Measurements from ENCODE around the gene ENO4. TPM values are rescaled to one million over a fixed set of nuclear protein-coding genes. Genes with fewer than 3 reads are reported as not detected.

ENO4 gene
- total and polyA plus RNA-seq, 9 of the 15 experiments (the other 6 are each of a cell fraction or from before 2014, with no cell fraction given), result 0.07 TPM; not detected in 8

- TF ChIP-seq ZFP1 (CRISPR knock-in tag; IDR thresholded peaks at IDR 0.05) (no peak), MAFF (IDR thresholded peaks at IDR 0.05; ENCODE audit: low read length) (no peak)
These were observed 31.4 kb upstream of the ENO4 start (continued) for GRCh38 chr10:116817780-116818343.

GRCh38 chr10:116819999-116820677 lies 29.2 kb upstream of the ENO4 start:
- Histone ChIP-seq H3K27ac (ENCODE audit: extremely low read depth, low read depth, low read length) (no peak overlapping the region), H2AFZ (ENCODE audit: low read depth, low read length) (no peak overlapping the region), H3K9ac (ENCODE audit: insufficient read depth in 1 of 2, low read depth in 2 of 2, low read length in 2 of 2) (no peak overlapping the region), H3K79me2 (ENCODE audit: control insufficient read depth, insufficient read depth, low read length) (no peaks in the 10 kb centered on the region), H3K4me3 (no peak overlapping the region), H3K9me3 (replicated peaks; ENCODE audit: control insufficient read depth, insufficient read depth, low read depth, low read length) (no peaks in the 10 kb centered on the region), H3K4me2 (ENCODE audit: insufficient read depth, low read length) (no peak overlapping the region), H3K27me3 (ENCODE audit: control insufficient read depth in 2 of 2, insufficient read depth in 2 of 2, low read length in 2 of 2) (peaks cover 0 to 18% of the 10 kb centered on the region in 2 experiments; a peak in 3 of 5 replicates), H3K36me3 (ENCODE audit: control insufficient read depth, insufficient read depth, low read length) (no peaks in the 10 kb centered on the region), H3K4me1 (replicated peaks in 1 of 2; ENCODE audit: control insufficient read depth in 2 of 2, insufficient read depth in 2 of 2, low read length in 2 of 2) (no peaks in the 10 kb centered on the region), H3K9me1 (ENCODE audit: control insufficient read depth, insufficient read depth, low read length) (no peaks in the 10 kb centered on the region), H4K20me1 (replicated peaks; ENCODE audit: control insufficient read depth, insufficient read depth, low read length) (no peaks in the 10 kb centered on the region)
- ATAC-seq, result no peak
- TF ChIP-seq ZNF398 (CRISPR knock-in tag; IDR thresholded peaks at IDR 0.05) (no peak), TFE3 (CRISPR knock-in tag; IDR thresholded peaks at IDR 0.05) (peak; percentile 39), ZNF316 (IDR thresholded peaks at IDR 0.05) (peak; percentile 47; the same call in 1 of the 2 replicates)
- POLR2A ChIA-PET, result no interaction called here
- BruUV-seq (replicated peaks), result no TSS peak
- DNase-seq (ENCODE audit: extremely low read depth in 1 of 4, low spot score in 3 of 4), result no peak
- no peak for FAIRE-seq
- intact Hi-C loops (cut with micrococcal nuclease), result no loop called here
- 0% methylated on average over 6 of the region's 6 CpGs for WGBS (ENCODE audit: insufficient coverage, low coverage, missing lambda C conversion rate)
- in situ Hi-C loops (cut with MboI), result no loop called here
- CTCF ChIA-PET (ENCODE audit: low intra/inter-chr PET ratio), result interaction anchor here (0.6 kb wide), 1 partner anchor 32 kb away, joined by 4 read pairs; no protein-coding TSS in a partner anchor
